ENCODE measurements around the gene SSH2.
"Not testable (repeated sequence)": the region's sequence is repeated elsewhere in the genome, so short reads cannot be mapped to it uniquely, and the experiment has no call there.

The SSH2 gene

GRCh38 chr17:29929533-29930408, at the start of gene SSH2:
Gene SSH2 (minus strand): TSS chr17:29930228. CDS start chr17:29930000, 228 bp downstream.
- DNase-seq = peak; percentile 60

- DNase-seq = no peak
These were observed 47.8 kb upstream of the SSH2 start for GRCh38 chr17:29977836-29978235.

GRCh38 chr17:29973005-29973404, 43.0 kb upstream of the SSH2 start:
- DNase-seq = no peak

GRCh38 chr17:29972277-29972676, 42.2 kb upstream of the SSH2 start:
- DNase-seq = no peak

GRCh38 chr17:29968271-29968670, 38.2 kb upstream of the SSH2 start:
- no peak for DNase-seq

GRCh38 chr17:29962656-29963055, 32.6 kb upstream of the SSH2 start:
- no peak for DNase-seq

- DNase-seq = no peak
These were observed 29.8 kb upstream of the SSH2 start for GRCh38 chr17:29959658-29960337.

- no peak for DNase-seq
These were observed 29.1 kb upstream of the SSH2 start for GRCh38 chr17:29958947-29959657.

GRCh38 chr17:29957488-29957887, 27.5 kb upstream of the SSH2 start:
- DNase-seq = not testable (repeated sequence)

- DNase-seq = no peak
These were observed 26.2 kb upstream of the SSH2 start for GRCh38 chr17:29956225-29956624.

GRCh38 chr17:29954405-29954804, 24.4 kb upstream of the SSH2 start:
- no peak for DNase-seq

- DNase-seq = no peak
These were observed 19.7 kb upstream of the SSH2 start for GRCh38 chr17:29949696-29950095.

- DNase-seq = peak; percentile 92
These were observed 18.6 kb upstream of the SSH2 start for GRCh38 chr17:29948448-29949215.

- no peak for DNase-seq
These were observed 15.3 kb upstream of the SSH2 start for GRCh38 chr17:29945281-29945680.

- DNase-seq = no peak
These were observed 11.3 kb upstream of the SSH2 start, which contains the start of gene EFCAB5 for GRCh38 chr17:29941334-29941733. Gene EFCAB5 (plus strand): TSS chr17:29941634. CDS start chr17:29941797, 163 bp downstream.

- no peak for DNase-seq
These were observed 6.7 kb upstream of the SSH2 start for GRCh38 chr17:29936724-29937123.

- not testable (repeated sequence) for DNase-seq
These were observed 5.9 kb upstream of the SSH2 start for GRCh38 chr17:29935909-29936308.

GRCh38 chr17:29933379-29933778, 3.4 kb upstream of the SSH2 start:
- no peak for DNase-seq

GRCh38 chr17:29931231-29931932, 1.4 kb upstream of the SSH2 start:
- DNase-seq = peak; percentile 60

- no peak for DNase-seq
These were observed 482 bp upstream of the SSH2 start for GRCh38 chr17:29930409-29931010.

GRCh38 chr17:29929006-29929532, 959 bp downstream of the SSH2 start:
- no peak for DNase-seq

Data from GF-D8 (cell line).